HepG2 (cell line): ENCODE data around the gene RRAS. TPM values are rescaled to one million over a fixed set of nuclear protein-coding genes. Genes with fewer than 3 reads are reported as not detected.

Experiments used
- ATAC-seq: fragments of 200-7000 bp; cut with Tn5 transposase; 3 replicates; pipeline ENCODE4 v1.9.1; 2020; ENCODE audit warnings: mild to moderate bottlenecking, moderate library complexity
- BruUV-seq: library from RNA; stranded (reverse); fragments of 400-500 nt; replicated peaks from 2 replicates; lab custom pipeline; 2021; lab: Mats Ljungman, UMichigan
- CTCF ChIA-PET: fragments of 300-600 bp; formaldehyde crosslinking; extraction: SDS; loops from one replicate; lab custom pipeline; 2021; ENCODE audit warnings: low total read pairs, inconsistent platforms, low intra/inter-chr PET ratio; lab: Yijun Ruan, JAX
- POLR2A ChIA-PET: fragments of 350-600 bp; sonication (Branson Sonifier 250); formaldehyde crosslinking; loops from one replicate; lab custom pipeline; 2020; ENCODE audit warnings: antibody characterized with exemption, inconsistent platforms; lab: Yijun Ruan, JAX
- DNase-seq: peaks from one replicate; pipeline ENCODE4 v3.0.0-alpha.2; 2015; ENCODE audit warnings: low spot score
- FAIRE-seq: peaks from 3 replicates; lab custom pipeline; 2011; peaks lifted over from hg19 to GRCh38; lab: Jason Lieb, UNC
- H2AFZ ChIP-seq: one replicate; pipeline ENCODE4 v1.6.1; 2011; ENCODE audit warnings: low read length, inconsistent platforms
- H3K27ac ChIP-seq: fragments of 300-600 bp; 3 replicates; pipeline ENCODE4 v1.8.0; 2011; ENCODE audit warnings: mixed run types, mild to moderate bottlenecking, mixed read lengths, low read length, inconsistent platforms; ENCODE audit not compliant: insufficient read depth; ENCODE audit errors: extremely low read length
- H3K27me3 ChIP-seq, 2 experiments: fragments of 200-600 bp in 1 of 2; 2 replicates in 1 of 2; 3 replicates in 1 of 2; pipeline versions ENCODE4 v1.6.0 to v1.8.0; 2011; ENCODE audit warnings: low read length in 2 of 2, mild to moderate bottlenecking in 2 of 2, moderate library complexity in 2 of 2, inconsistent platforms in 1 of 2; ENCODE audit not compliant: insufficient read depth in 2 of 2, control insufficient read depth in 1 of 2
- H3K36me3 ChIP-seq, 2 experiments: fragments of 200-600 bp in 1 of 2; replicated peaks in 1 of 2; 2 replicates in 1 of 2; 3 replicates in 1 of 2; pipeline versions ENCODE4 v1.5.1 to v1.8.0; 2011; ENCODE audit warnings: low read length in 2 of 2, inconsistent platforms in 1 of 2; ENCODE audit not compliant: insufficient read depth in 2 of 2, control insufficient read depth in 1 of 2
- H3K4me1 ChIP-seq: 2 replicates; pipeline ENCODE4 v1.5.1; 2012; ENCODE audit warnings: low read length, inconsistent platforms; ENCODE audit not compliant: insufficient read depth
- H3K4me2 ChIP-seq: 2 replicates; pipeline ENCODE4 v1.6.0; 2011; ENCODE audit warnings: low read depth, low read length, inconsistent platforms
- H3K4me3 ChIP-seq, 3 experiments: fragments of 200-600 bp in 1 of 3; sonication (generic), shearing (Covaris generic) in 1 of 3; replicated peaks in 1 of 3; 2 replicates each; pipeline ENCODE4 v1.5.1; 2011 to 2016; ENCODE audit warnings: low read length in 3 of 3, inconsistent platforms in 2 of 3, low read depth in 2 of 3, mild to moderate bottlenecking in 2 of 3, control low read depth in 1 of 3, mixed read lengths in 1 of 3; ENCODE audit not compliant: insufficient read depth in 1 of 3
- H3K79me2 ChIP-seq: one replicate; pipeline ENCODE4 v1.6.1; 2011; ENCODE audit warnings: low read length, inconsistent platforms; ENCODE audit not compliant: insufficient read depth
- H3K9ac ChIP-seq: 2 replicates; pipeline ENCODE4 v1.6.0; 2011; ENCODE audit warnings: mild to moderate bottlenecking, low read depth, low read length, inconsistent platforms; ENCODE audit not compliant: insufficient read depth
- H3K9me3 ChIP-seq: 2 replicates; pipeline ENCODE4 v1.5.1; 2012; ENCODE audit warnings: mild to moderate bottlenecking, low read length
- H4K20me1 ChIP-seq: 2 replicates; pipeline ENCODE4 v1.6.0; 2011; ENCODE audit warnings: inconsistent platforms, mild to moderate bottlenecking, low read length, moderate library complexity; ENCODE audit not compliant: insufficient read depth
- LBX2 ChIP-seq: sonication (generic); formaldehyde crosslinking; IDR thresholded peaks from 2 replicates; pipeline ENCODE4 v1.5.0; 2020; ENCODE audit warnings: missing genetic modification reagents, mild to moderate bottlenecking, borderline replicate concordance
- MIER3 ChIP-seq: IDR thresholded peaks from 2 replicates; pipeline ENCODE4 v1.6.1; 2016; ENCODE audit warnings: missing compliant biosample characterization, borderline replicate concordance
- MLXIP ChIP-seq: sonication (generic); formaldehyde crosslinking; IDR thresholded peaks from 2 replicates; pipeline ENCODE4 v1.9.0; 2021; ENCODE audit warnings: missing genetic modification reagents, borderline replicate concordance
- SP4 ChIP-seq: sonication (generic); formaldehyde crosslinking; IDR thresholded peaks from 2 replicates; pipeline ENCODE4 v1.8.1; 2023; ENCODE audit warnings: mild to moderate bottlenecking, missing genetic modification reagents
- ZBTB4 ChIP-seq: sonication (generic); formaldehyde crosslinking; IDR thresholded peaks from 2 replicates; pipeline ENCODE4 v1.4.0; 2020; ENCODE audit warnings: missing genetic modification reagents, mild to moderate bottlenecking, borderline replicate concordance
- ZMYM2 ChIP-seq: sonication (generic); formaldehyde crosslinking; IDR thresholded peaks from 2 replicates; pipeline ENCODE4 v1.8.0; 2022; ENCODE audit warnings: mild to moderate bottlenecking, missing genetic modification reagents
- ZNF263 ChIP-seq: sonication (generic); formaldehyde crosslinking; IDR thresholded peaks from 2 replicates; pipeline ENCODE4 v1.4.0; 2020; ENCODE audit warnings: missing genetic modification reagents
- whole genome bisulfite sequencing: methylation state at CpG from one replicate; pipeline ENCODE4 v1.1.6; 2017; ENCODE audit warnings: low lambda C conversion rate; 5-methylcytosine and 5-hydroxymethylcytosine counted together
- in situ Hi-C: cut with HindIII; loops from 2 replicates; pipeline ENCODE4 v1.10.0; 2017; ENCODE audit warnings: low pct_unique_long_range_greater_than_20kb; ENCODE audit not compliant: extremely low pct_ligation_motif_present
- intact Hi-C: fragments of 100-400 bp; cut with micrococcal nuclease; formaldehyde crosslinking; loops from one replicate; pipeline ENCODE4 v1.10.0; 2022; ENCODE audit not compliant: unreplicated experiment
- polyA plus RNA-seq, 8 experiments: library from polyadenylated mRNA; depleted of rRNA in 3 of 8; stranded (reverse) in 7 of 8; unstranded in 1 of 8; fragments of >200 nt; fragmentation: Illumina TruSeq in 4 of 8; extraction: Trizol in 4 of 8; gene quantifications; 2 replicates each; pipeline versions ENCODE4 v1.2.1 to v1.2.3, GENCODE V29; 2011 to 2016; ENCODE audit warnings: low read depth in 4 of 8, missing spikeins in 1 of 8, mixed read lengths in 1 of 8; ENCODE audit not compliant: insufficient read depth in 1 of 8
- total RNA-seq, 5 experiments: library from RNA; depleted of rRNA; stranded (reverse); fragments of >200 nt; fragmentation: Illumina TruSeq; extraction: Trizol; gene quantifications; 2 replicates each; pipeline ENCODE4 v1.2.3, GENCODE V29; 2016; ENCODE audit warnings: low read depth in 1 of 5
- TF ChIP-seq, protein P1 (sequence below): sonication (generic); formaldehyde crosslinking; IDR thresholded peaks from 2 replicates; pipeline ENCODE4; 2020; ENCODE audit warnings: missing genetic modification reagents, mild to moderate bottlenecking, borderline replicate concordance
- TF ChIP-seq, protein P2 (sequence below): sonication (generic); formaldehyde crosslinking; IDR thresholded peaks from 2 replicates; pipeline ENCODE4 v1.5.0; 2020; ENCODE audit warnings: missing genetic modification reagents

RRAS gene
- total and polyA plus RNA-seq, 2 of the 13 experiments (the other 11 are each of a cell fraction or from before 2014, with no cell fraction given), result 1.5 to 12.0 TPM

- peak within 1 kb of the TSS; percentile 90 for H3K4me2 ChIP-seq
- intact Hi-C loops, result loop anchor here (2.0 to 5.0 kb wide), 2 partner anchors 23 to 35 kb away; partner anchors contain the start of genes BCL2L12, IRF3 and PRMT1
- no peaks in the 10 kb centered on the region; a peak in 1 of 5 replicates for H3K27me3 ChIP-seq
- peak within 1 kb of the TSS; percentile 85 to 99 (median 91) for H3K4me3 ChIP-seq
- FAIRE-seq, result peak; percentile 87
- WGBS, result 0% methylated on average over 8 of the region's 87 CpGs
- peak; percentile 55 for ATAC-seq
- ChIA-PET CTCF (no interaction called here), POLR2A (interaction anchor here (0.6 to 4.6 kb wide), 20 partner anchors 8 to 1023 kb away, joined by 3 to 92 read pairs (median 6); partner anchors contain the start of genes AKT1S1, ALDH16A1, BCL2L12 and IRF3)
- H3K9ac ChIP-seq, result peak within 1 kb of the TSS; percentile 99
- peaks cover 4 to 7% of the 10 kb centered on the region in 2 experiments; a peak in 2 of 5 replicates for H3K36me3 ChIP-seq
- no TSS peak for BruUV-seq
- in situ Hi-C loops, result no loop called here
- peaks cover 31% of the 10 kb centered on the region for H3K79me2 ChIP-seq
- peak within 1 kb of the TSS; percentile 98 for H3K27ac ChIP-seq
- H2AFZ ChIP-seq, result no peak within 1 kb of the TSS
- DNase-seq, result peak; percentile 97
- peaks cover 48% of the 10 kb centered on the region for H3K4me1 ChIP-seq
- H3K9me3 ChIP-seq, result no peaks in the 10 kb centered on the region
- no peaks in the 10 kb centered on the region for H4K20me1 ChIP-seq
- TF ChIP-seq, protein P1, sequence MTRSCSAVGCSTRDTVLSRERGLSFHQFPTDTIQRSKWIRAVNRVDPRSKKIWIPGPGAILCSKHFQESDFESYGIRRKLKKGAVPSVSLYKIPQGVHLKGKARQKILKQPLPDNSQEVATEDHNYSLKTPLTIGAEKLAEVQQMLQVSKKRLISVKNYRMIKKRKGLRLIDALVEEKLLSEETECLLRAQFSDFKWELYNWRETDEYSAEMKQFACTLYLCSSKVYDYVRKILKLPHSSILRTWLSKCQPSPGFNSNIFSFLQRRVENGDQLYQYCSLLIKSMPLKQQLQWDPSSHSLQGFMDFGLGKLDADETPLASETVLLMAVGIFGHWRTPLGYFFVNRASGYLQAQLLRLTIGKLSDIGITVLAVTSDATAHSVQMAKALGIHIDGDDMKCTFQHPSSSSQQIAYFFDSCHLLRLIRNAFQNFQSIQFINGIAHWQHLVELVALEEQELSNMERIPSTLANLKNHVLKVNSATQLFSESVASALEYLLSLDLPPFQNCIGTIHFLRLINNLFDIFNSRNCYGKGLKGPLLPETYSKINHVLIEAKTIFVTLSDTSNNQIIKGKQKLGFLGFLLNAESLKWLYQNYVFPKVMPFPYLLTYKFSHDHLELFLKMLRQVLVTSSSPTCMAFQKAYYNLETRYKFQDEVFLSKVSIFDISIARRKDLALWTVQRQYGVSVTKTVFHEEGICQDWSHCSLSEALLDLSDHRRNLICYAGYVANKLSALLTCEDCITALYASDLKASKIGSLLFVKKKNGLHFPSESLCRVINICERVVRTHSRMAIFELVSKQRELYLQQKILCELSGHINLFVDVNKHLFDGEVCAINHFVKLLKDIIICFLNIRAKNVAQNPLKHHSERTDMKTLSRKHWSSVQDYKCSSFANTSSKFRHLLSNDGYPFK (CRISPR knock-in tag), result peak; percentile 58; the same call in 1 of the 2 replicates
- no peak for TF ChIP-seq LBX2 (CRISPR knock-in tag)
- peak; percentile 100 for TF ChIP-seq SP4 (CRISPR knock-in tag)
- no peak for TF ChIP-seq ZBTB4 (CRISPR knock-in tag)
- no peak for TF ChIP-seq ZNF263 (CRISPR knock-in tag)
- peak; percentile 71; the same call in 1 of the 2 replicates for TF ChIP-seq MIER3 (CRISPR knock-in tag)
- no peak for TF ChIP-seq ZMYM2 (CRISPR knock-in tag)
- TF ChIP-seq, protein P2, sequence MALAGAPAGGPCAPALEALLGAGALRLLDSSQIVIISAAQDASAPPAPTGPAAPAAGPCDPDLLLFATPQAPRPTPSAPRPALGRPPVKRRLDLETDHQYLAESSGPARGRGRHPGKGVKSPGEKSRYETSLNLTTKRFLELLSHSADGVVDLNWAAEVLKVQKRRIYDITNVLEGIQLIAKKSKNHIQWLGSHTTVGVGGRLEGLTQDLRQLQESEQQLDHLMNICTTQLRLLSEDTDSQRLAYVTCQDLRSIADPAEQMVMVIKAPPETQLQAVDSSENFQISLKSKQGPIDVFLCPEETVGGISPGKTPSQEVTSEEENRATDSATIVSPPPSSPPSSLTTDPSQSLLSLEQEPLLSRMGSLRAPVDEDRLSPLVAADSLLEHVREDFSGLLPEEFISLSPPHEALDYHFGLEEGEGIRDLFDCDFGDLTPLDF (CRISPR knock-in tag), result peak; percentile 97
- peak; percentile 36; the same call in 1 of the 2 replicates for TF ChIP-seq MLXIP (CRISPR knock-in tag)
Measured at GRCh38 chr19:49641688-49642491, 1.9 kb upstream of the RRAS start, which contains the start of gene SCAF1. Gene SCAF1 (plus strand): TSS chr19:49642209. CDS start chr19:49645027, 2,818 bp downstream.
